GM19351 (cell line): ENCODE measurements around the gene PORCN.
"Not testable (repeated sequence)": the region's sequence is repeated elsewhere in the genome, so short reads cannot be mapped to it uniquely, and the experiment has no call there.

Source experiments
- ATAC-seq: cut with Tn5 transposase; IDR thresholded peaks from one replicate; pipeline ENCODE4 v1.9.1; 2021; ENCODE audit warnings: mild to moderate bottlenecking, moderate library complexity; ENCODE audit not compliant: unreplicated experiment

PORCN gene

DNA sequence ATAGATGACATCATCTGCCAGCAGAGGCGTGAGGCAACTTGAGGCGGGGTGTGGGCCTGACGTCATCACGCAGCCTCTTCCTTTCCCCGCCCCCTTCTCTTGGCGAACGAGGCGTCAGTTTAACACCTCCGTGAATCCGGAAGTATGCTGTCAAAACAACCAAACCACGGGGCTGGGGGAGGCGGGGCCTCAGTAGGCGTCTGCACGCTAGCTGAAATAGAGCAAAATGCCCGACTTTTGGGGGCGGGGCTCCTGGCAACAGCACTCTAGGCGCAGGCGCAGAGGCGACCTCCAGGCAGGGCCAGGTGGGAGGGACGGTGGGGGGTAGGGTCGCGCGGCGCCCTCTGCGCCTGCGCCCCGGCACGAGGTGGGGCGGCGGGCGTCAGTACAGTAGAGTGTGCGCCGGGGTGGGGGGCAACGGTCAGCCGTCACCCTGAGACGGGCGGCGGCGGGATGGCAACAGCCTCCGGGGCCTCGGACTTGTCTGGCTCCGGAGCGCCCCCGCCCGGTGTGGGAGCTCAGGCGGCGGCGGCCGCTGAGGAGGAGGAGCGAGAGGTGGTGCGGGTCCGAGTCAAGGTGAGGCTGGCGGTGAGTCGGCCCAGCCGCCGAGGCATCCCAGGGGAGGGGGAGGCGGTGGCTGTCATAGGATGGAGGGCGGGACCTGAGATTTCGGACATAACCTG, 30.7 kb downstream of the PORCN start, which contains the start of gene TBC1D25:
TBC1D25 (plus strand) TSS at position 370 of the 683 bp plus-strand sequence; CDS start at position 454, 84 bp downstream.
- ATAC-seq: peak; percentile 74

DNA sequence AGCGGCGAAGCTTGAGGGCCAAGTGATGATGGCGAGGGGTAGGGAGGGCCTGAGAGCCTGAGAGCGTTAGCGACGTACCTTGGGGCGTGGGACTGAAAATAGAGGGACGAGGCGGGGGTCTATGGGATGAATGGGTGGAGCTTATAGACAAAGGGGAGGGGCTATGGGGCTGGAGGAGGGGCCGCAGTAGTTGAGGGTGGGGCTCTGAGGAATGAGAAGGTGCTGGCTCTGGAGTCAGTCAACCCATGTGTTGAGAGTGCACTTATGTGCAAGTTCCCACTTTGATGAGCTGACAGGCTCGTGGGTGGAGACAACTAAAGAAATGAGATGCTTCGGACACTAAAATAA, 31.2 kb downstream of the PORCN start:
- ATAC-seq: peak; percentile 47

DNA sequence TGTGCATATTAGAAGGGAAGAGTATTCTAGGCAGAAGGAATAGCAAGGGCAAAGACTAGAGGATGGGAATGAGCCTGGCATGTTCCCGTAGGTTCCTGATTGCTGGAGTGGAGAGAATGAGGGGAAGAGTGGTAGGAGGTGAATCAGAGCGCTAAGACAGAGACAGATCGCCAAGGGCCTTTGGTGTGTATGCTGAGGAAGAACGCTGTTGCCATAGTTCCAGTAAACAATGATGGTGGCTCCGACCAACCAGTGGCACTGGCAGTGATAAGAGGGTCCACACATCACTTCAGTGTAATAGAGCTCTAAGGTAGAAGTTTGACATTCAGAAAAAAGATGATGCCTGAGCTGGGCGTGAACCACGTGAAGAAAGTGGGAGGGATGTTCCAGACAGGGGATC, 31.7 kb downstream of the PORCN start:
- ATAC-seq: no peak

DNA sequence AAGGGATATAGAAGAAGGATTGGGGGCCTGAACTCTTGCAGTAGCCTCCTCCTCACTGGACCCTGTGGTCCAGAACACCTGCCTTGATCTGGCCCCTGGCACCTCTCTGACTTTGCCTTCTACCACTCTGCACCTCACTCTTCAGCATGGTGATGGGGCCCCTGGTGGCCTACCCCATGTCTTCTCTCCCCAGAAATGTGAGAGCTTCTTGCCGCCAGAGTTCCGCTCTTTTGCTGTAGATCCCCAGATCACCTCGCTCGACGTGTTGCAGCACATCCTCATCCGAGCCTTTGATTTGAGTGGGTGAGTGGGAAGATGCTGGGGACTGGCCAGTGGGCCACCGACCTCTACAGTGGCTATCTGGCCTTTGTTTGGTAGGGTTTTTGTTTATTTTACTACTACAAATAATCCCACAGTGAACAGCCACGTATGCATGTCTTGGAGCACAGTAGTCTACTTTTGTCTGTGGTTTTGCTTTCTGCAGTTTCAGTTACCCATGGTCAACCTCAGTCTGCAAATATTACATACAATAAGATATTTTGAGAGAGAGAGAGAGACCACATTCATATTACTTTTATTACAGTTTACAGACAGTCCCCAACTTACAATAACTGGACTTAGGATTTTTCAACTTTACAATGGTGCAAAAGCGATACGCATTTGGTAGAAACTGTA, 32.5 kb downstream of the PORCN start:
- no peak for ATAC-seq

DNA sequence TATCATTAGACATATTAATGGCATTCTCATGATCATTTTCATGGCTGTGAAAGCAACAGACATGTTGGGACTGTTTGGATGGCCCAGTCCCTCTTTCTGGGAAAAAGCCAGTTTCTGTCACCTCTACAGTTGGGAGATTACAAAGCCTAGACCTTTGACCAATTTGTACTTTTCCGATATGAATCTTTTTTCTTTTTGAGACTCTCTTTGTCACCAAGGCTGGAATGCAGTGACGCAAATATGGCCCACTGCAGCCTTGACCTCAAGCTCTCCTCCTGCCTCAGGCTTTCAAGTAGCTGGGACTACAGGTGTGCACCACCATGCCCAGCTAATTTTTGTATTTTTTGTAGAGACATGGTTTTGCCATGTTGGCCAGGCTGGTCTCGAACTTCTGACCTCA, 40.1 kb downstream of the PORCN start:
- ATAC-seq: no peak

DNA sequence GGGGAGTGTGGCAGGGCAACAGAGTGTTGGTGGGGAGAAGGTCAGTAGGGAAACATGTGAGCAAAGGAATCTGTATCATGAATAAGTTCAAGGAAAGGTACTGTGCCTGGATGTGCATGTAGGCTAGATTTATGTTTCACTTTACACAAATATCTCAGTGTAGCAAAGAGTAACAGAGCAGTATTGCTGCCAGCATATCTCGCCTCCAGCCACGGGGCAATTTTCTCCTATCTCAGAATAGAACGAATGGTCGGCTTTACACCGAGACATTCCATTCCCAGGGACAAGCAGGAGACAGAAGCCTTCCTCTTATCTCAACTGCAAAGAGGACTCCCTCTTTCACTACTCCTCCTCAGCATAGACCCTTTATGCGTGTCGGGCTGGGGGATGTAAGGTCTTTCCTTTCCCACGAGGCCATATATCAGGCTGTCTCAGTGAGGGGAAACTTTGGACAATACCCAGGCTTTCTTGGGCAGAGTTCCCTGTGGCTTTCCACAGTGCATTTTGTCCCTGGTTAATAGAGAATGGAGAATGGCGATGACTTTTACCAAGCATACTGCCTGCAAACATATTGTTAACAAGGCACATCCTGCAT, 47.0 kb downstream of the PORCN start:
- not testable (repeated sequence) for ATAC-seq

DNA sequence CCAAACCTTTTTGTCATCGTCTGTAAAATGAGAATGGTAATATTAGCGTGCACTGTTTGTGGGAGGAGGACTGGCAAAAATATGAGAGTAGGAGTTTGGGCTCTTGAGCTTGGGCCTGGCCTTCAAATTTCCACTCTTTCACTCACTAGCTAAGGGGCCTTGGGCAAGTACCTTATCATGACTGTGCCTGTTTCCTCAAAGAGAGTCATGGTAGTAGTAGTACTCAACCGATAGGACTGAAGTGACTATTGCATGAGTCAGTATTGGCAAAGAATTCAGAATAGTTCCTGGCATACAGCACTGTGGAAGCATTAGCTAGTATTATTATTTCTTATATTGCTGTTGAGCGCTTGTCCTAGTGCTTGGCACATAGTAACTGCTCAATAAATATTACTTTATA, 49.5 kb downstream of the PORCN start:
- no peak for ATAC-seq

DNA sequence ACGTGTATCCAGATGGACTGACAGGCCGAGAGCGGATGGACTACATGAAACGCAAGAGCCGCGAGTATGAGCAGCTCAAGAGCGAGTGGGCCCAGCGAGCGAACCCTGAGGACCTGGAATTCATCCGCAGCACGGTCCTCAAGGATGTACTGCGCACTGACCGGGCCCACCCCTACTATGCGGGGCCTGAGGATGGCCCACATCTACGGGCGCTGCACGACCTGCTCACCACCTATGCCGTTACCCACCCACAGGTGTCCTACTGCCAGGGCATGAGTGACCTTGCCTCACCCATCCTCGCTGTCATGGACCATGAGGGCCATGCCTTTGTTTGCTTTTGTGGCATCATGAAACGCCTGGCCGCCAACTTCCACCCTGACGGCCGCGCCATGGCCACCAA, 50.8 kb downstream of the PORCN start:
- no peak for ATAC-seq

DNA sequence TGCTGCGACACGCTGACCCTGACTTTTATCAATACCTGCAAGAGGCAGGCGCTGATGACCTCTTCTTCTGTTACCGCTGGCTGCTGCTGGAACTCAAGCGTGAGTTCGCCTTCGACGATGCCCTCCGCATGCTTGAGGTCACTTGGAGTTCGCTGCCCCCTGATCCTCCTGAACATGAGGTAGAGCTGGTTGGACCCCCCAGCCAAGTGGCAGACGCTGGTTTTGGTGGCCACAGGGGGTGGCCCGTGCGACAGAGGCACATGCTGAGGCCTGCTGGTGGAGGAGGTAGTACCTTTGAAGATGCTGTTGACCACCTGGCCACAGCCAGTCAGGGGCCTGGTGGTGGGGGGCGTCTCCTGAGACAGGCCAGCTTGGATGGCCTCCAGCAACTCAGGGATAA, 51.3 kb downstream of the PORCN start:
- no peak for ATAC-seq

DNA sequence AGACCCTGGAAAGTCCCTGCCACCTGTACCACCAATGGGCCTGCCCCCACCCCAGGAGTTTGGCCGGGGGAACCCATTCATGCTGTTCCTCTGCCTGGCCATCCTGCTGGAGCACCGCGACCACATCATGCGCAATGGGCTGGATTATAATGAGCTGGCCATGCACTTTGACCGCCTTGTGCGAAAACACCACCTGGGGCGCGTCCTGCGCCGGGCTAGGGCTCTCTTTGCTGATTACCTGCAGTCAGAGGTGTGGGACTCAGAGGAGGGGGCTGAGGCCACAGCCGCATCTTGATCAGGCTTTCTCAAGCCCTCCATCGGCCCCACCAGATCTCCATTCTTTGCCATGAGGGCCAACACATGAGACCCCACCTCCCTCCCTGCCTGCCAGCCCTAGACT, 51.9 kb downstream of the PORCN start:
- ATAC-seq: no peak

DNA sequence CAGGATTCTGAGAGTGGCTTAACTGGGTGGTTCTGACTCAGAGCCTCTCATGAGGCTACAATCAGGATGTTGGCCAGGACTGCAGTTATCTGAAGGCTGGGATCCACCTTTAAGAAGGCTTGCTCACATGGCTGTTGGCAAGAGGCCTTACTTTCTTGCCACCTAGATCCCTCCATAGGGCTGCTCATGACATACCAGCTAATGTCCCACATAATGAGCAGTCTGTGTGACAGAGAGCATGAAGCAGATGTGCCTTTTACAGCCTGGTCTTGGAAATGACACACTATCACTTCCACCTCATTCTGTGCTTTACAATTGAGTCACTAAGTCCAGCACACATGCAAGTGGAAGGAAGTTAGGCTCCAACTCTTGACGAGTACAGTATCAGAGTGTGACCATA, 61.2 kb downstream of the PORCN start:
- peak; percentile 37 for ATAC-seq
